SK-N-MC (cell line): Measurements from ENCODE around the gene KRT36.

ENCODE experiments used
- EZH2 ChIP-seq: fragments of 200-600 bp; sonication (generic); IDR thresholded peaks from one replicate; pipeline ENCODE4 v1.6.1; 2017; ENCODE audit warnings: antibody characterized with exemption
- POLR2AphosphoS5 ChIP-seq: IDR thresholded peaks from 2 replicates; pipeline ENCODE4 v1.6.1; 2012; ENCODE audit warnings: mild to moderate bottlenecking, low read depth, low read length, borderline replicate concordance

GRCh38 chr17:41521574-41522261 lies 32.0 kb upstream of the KRT36 start:
- TF ChIP-seq EZH2: no peak
- TF ChIP-seq POLR2AphosphoS5: no peak
